MM.1S (cell line): Measurements from ENCODE around the gene CDH5.

Source experiments
- EZH2phosphoT487 ChIP-seq: fragments of 300-600 bp; sonication (generic); IDR thresholded peaks from 2 replicates; pipeline ENCODE4 v1.6.1; 2018; ENCODE audit warnings: antibody characterized with exemption, low read length
- TF ChIP-seq, protein P1 (sequence below): fragments of 300-600 bp; sonication (generic); IDR thresholded peaks from 2 replicates; pipeline ENCODE4 v1.5.1; 2016; ENCODE audit warnings: antibody characterized with exemption, low read length, mixed read lengths

DNA sequence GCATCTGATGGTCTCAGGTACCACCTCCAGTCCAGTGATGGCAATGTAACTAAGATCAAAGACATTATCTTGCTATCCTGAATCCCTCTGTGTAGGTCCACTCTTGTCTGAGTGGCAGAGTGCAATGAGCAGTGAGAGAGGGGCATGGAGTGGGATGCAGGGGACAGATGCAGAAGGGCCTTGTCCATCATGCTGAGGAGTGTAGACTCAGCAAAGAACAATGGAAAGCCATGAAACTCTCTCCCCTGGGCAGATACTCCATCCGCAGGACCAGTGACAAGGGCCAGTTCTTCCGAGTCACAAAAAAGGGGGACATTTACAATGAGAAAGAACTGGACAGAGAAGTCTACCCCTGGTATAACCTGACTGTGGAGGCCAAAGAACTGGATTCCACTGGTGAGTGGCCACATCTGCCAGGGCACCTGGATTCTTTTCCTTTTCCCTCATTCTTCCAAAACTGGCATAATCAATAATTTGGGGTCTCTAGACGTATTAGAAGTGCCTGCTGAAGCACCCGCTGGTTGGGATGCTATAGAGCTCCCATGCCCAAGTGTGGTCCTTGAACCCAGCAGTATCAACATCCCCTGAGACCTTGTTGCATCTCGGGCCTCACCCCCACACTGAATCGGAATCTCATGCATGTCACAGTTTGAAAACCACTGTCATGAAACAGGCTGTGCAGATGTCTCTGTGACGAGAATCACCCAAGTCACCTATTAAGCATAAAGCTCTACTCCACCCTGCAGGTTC is 29.5 kb downstream of the CDH5 start:
- TF ChIP-seq, protein P1, sequence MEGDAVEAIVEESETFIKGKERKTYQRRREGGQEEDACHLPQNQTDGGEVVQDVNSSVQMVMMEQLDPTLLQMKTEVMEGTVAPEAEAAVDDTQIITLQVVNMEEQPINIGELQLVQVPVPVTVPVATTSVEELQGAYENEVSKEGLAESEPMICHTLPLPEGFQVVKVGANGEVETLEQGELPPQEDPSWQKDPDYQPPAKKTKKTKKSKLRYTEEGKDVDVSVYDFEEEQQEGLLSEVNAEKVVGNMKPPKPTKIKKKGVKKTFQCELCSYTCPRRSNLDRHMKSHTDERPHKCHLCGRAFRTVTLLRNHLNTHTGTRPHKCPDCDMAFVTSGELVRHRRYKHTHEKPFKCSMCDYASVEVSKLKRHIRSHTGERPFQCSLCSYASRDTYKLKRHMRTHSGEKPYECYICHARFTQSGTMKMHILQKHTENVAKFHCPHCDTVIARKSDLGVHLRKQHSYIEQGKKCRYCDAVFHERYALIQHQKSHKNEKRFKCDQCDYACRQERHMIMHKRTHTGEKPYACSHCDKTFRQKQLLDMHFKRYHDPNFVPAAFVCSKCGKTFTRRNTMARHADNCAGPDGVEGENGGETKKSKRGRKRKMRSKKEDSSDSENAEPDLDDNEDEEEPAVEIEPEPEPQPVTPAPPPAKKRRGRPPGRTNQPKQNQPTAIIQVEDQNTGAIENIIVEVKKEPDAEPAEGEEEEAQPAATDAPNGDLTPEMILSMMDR = no peak
- TF ChIP-seq EZH2phosphoT487 = no peak
